Measurements from ENCODE around the gene MYO18B. TPM values are rescaled to one million over a fixed set of nuclear protein-coding genes. Genes with fewer than 3 reads are reported as not detected.

MYO18B gene
- total RNA-seq, 1 experiment from 2014 or later: 0.07 TPM

DNA sequence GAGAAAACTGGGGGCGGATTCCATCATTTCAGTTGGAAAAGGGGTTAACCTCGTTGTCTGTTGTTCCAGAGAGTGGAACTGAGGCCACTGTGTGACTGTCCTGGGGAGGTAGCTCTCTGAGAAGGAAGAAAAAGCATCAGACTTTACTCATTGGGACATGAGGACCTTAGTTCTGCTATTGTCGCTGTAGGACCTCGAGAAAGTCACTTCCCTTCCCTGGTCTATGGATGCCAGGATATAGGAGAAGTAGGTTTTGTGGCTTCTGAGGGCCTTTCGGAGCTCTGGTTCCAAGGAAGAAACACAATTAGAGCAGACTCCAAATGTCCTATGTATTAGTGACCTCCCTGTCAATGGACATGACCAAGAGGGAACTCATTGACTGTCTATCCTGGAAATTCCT is 6.2 kb downstream of the MYO18B start:
- peaks cover 6% of the 10 kb centered on the region for H3K4me1 Mint-ChIP-seq (ENCODE audit: low read depth, unreplicated experiment)
- no peak overlapping the region for H3K4me3 ChIP-seq (ENCODE audit: low read depth, low read length)
- H3K9me3 Mint-ChIP-seq (ENCODE audit: unreplicated experiment): no peaks in the 10 kb centered on the region
- no peak overlapping the region for H3K27ac Mint-ChIP-seq (ENCODE audit: unreplicated experiment)
- no peak overlapping the region for H3K4me3 Mint-ChIP-seq (ENCODE audit: unreplicated experiment)
- BruUV-seq (replicated peaks): no TSS peak
- intact Hi-C loops (cut with micrococcal nuclease; ENCODE audit: unreplicated experiment): no loop called here
- H3K27me3 Mint-ChIP-seq (ENCODE audit: insufficient read depth, unreplicated experiment): no peaks in the 10 kb centered on the region
- TF ChIP-seq, protein P1, sequence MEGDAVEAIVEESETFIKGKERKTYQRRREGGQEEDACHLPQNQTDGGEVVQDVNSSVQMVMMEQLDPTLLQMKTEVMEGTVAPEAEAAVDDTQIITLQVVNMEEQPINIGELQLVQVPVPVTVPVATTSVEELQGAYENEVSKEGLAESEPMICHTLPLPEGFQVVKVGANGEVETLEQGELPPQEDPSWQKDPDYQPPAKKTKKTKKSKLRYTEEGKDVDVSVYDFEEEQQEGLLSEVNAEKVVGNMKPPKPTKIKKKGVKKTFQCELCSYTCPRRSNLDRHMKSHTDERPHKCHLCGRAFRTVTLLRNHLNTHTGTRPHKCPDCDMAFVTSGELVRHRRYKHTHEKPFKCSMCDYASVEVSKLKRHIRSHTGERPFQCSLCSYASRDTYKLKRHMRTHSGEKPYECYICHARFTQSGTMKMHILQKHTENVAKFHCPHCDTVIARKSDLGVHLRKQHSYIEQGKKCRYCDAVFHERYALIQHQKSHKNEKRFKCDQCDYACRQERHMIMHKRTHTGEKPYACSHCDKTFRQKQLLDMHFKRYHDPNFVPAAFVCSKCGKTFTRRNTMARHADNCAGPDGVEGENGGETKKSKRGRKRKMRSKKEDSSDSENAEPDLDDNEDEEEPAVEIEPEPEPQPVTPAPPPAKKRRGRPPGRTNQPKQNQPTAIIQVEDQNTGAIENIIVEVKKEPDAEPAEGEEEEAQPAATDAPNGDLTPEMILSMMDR (IDR thresholded peaks at IDR 0.05; ENCODE audit: insufficient read depth in 1 of 2, low read depth in 1 of 2, low read length in 1 of 2, severe bottlenecking in 1 of 2, unreplicated experiment in 1 of 2): no peak
- H3K36me3 ChIP-seq (ENCODE audit: control insufficient read depth, insufficient read depth, low read length): no peaks in the 10 kb centered on the region
- ChIA-PET CTCF (no interaction called here), POLR2A (no interaction called here)
- H3K36me3 Mint-ChIP-seq (ENCODE audit: insufficient read depth, unreplicated experiment): no peaks in the 10 kb centered on the region
- H3K27me3 ChIP-seq (replicated peaks; ENCODE audit: control insufficient read depth, insufficient read depth, low read length): no peaks in the 10 kb centered on the region
- DNase-seq: no peak
- peaks cover 3% of the 10 kb centered on the region; the same call in 1 of the 2 replicates for H3K4me1 ChIP-seq
- H3K9me3 ChIP-seq: no peaks in the 10 kb centered on the region

DNA sequence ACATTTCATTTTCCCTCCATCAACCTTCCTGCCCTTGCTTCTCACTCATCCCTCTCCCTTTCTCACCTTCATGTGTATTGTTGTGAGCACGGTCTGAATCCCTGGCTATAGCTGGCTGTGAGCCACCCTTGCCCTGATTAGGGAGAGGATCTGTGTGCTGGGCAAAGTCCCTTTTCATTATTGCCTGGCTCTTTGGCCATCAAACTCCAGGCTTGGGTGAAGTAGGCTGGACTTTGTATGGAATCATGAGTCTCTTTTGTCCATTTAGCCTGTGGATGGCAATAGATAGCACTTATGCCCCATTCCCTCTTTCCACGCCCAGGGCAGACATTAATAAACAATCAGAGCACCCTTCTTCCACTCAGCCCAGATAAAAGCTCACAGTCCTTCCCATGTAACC is 6.7 kb downstream of the MYO18B start:
- Mint-ChIP-seq H3K27me3 (ENCODE audit: insufficient read depth, unreplicated experiment) (no peaks in the 10 kb centered on the region), H3K9me3 (ENCODE audit: unreplicated experiment) (no peaks in the 10 kb centered on the region), H3K36me3 (ENCODE audit: insufficient read depth, unreplicated experiment) (no peaks in the 10 kb centered on the region), H3K4me3 (ENCODE audit: unreplicated experiment) (no peak overlapping the region), H3K27ac (ENCODE audit: unreplicated experiment) (peak overlapping the region; percentile 26), H3K4me1 (ENCODE audit: low read depth, unreplicated experiment) (peaks cover 6% of the 10 kb centered on the region)
- ChIA-PET CTCF (interaction anchor here (0.5 kb wide), 1 partner anchor 38 kb away, joined by 3 read pairs; no protein-coding TSS in a partner anchor), POLR2A (no interaction called here)
- H3K27me3 ChIP-seq (replicated peaks; ENCODE audit: control insufficient read depth, insufficient read depth, low read length): no peaks in the 10 kb centered on the region
- TF ChIP-seq, protein P1 (IDR thresholded peaks at IDR 0.05; ENCODE audit: insufficient read depth in 1 of 2, low read depth in 1 of 2, low read length in 1 of 2, severe bottlenecking in 1 of 2, unreplicated experiment in 1 of 2): no peak
- peaks cover 3% of the 10 kb centered on the region; the same call in 1 of the 2 replicates for H3K4me1 ChIP-seq
- no peak overlapping the region for H3K4me3 ChIP-seq (ENCODE audit: low read depth, low read length)
- intact Hi-C loops (cut with micrococcal nuclease; ENCODE audit: unreplicated experiment): no loop called here
- no peaks in the 10 kb centered on the region for H3K9me3 ChIP-seq
- no TSS peak for BruUV-seq (replicated peaks)
- no peaks in the 10 kb centered on the region for H3K36me3 ChIP-seq (ENCODE audit: control insufficient read depth, insufficient read depth, low read length)
- DNase-seq: no peak

DNA sequence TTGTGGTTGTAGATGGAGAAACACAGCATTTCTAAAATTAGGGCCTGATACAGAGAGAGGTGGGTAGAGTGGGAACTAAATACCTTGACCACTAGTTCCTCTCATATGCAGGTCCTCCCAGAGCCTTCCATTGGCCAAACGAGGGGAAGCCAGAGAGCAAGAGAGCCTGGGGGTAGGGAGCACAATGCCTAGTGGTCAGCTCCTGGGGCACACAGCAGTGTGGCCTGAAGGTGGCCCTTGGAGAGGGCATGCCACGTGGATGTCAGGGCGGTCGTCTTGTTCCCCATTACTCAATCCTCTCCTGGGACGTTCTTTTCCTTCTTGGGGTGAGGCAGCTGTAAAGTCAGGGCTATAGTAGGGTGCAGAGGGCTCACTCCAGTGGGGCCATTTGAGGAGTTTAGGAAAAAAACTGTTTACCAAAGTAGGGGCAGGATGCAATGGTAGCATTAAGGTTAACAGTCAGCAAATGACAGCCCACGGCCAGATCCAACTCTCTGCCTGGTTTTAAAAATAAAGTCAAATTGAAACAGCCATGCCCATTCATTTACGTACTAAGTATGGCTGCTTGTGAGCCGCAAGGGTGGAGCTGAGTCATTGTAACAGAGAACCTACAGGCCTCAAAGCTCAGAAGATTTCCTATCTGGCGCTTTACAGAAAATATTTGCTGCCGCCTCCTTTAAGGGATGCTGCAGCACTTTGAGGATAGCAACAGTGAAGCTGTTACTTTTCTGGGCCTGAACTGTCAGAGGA is 7.6 kb downstream of the MYO18B start:
- intact Hi-C loops (cut with micrococcal nuclease; ENCODE audit: unreplicated experiment): no loop called here
- Mint-ChIP-seq H3K27ac (ENCODE audit: unreplicated experiment) (peak overlapping the region; percentile 26), H3K9me3 (ENCODE audit: unreplicated experiment) (no peaks in the 10 kb centered on the region), H3K4me3 (ENCODE audit: unreplicated experiment) (no peak overlapping the region), H3K36me3 (ENCODE audit: insufficient read depth, unreplicated experiment) (no peaks in the 10 kb centered on the region), H3K27me3 (ENCODE audit: insufficient read depth, unreplicated experiment) (no peaks in the 10 kb centered on the region), H3K4me1 (ENCODE audit: low read depth, unreplicated experiment) (peaks cover 6% of the 10 kb centered on the region)
- BruUV-seq (replicated peaks): no TSS peak
- Histone ChIP-seq H3K4me3 (ENCODE audit: low read depth, low read length) (no peak overlapping the region), H3K27me3 (replicated peaks; ENCODE audit: control insufficient read depth, insufficient read depth, low read length) (no peaks in the 10 kb centered on the region), H3K9me3 (no peaks in the 10 kb centered on the region), H3K36me3 (ENCODE audit: control insufficient read depth, insufficient read depth, low read length) (no peaks in the 10 kb centered on the region), H3K4me1 (peaks cover 3% of the 10 kb centered on the region; the same call in 1 of the 2 replicates)
- TF ChIP-seq, protein P1 (IDR thresholded peaks at IDR 0.05; ENCODE audit: insufficient read depth in 1 of 2, low read depth in 1 of 2, low read length in 1 of 2, severe bottlenecking in 1 of 2, unreplicated experiment in 1 of 2): no peak
- no peak for DNase-seq
- ChIA-PET CTCF (interaction anchor here (0.5 to 0.6 kb wide), 3 partner anchors 14 to 200 kb away, joined by 3 to 4 read pairs (median 3); no protein-coding TSS in a partner anchor), POLR2A (no interaction called here)
